Vagina (tissue), 2 donors: ENCODE results near the gene ACYP2. TPM values are rescaled to one million over a fixed set of nuclear protein-coding genes. Genes with fewer than 3 reads are reported as not detected.
A peak's percentile ranks its signal among the peaks of the same experiment; 100 is the strongest.
"Not testable (repeated sequence)": the region's sequence is repeated elsewhere in the genome, so short reads cannot be mapped to it uniquely, and the experiment has no call there.

Experiments used
- DNase-seq, 2 donors: peaks; one replicate each; pipeline ENCODE4 v3.0.0-alpha.2; 2017; ENCODE audit errors: extremely low spot score in 2 of 2
- H3K27ac ChIP-seq: fragments of 200-600 bp; sonication (generic); one replicate; pipeline ENCODE4 v1.5.1; 2019
- H3K27me3 ChIP-seq: fragments of 200-600 bp; sonication (generic); one replicate; pipeline ENCODE4 v1.5.1; 2019
- H3K36me3 ChIP-seq, 2 donors: fragments of 200-600 bp; sonication (generic); one replicate each; pipeline ENCODE4 v1.5.1; 2017 to 2019
- H3K4me1 ChIP-seq: fragments of 200-600 bp; sonication (generic); one replicate; pipeline ENCODE4 v1.5.1; 2019
- H3K4me3 ChIP-seq, 2 donors: fragments of 200-600 bp; sonication (generic); 1 replicate in 1 of 2; 2 replicates in 1 of 2; pipeline ENCODE4 v1.5.1; 2016 to 2019
- H3K9me3 ChIP-seq: fragments of 200-600 bp; sonication (generic); one replicate; pipeline ENCODE4 v1.5.1; 2019
- POLR2A ChIP-seq, 2 donors: fragments of 450-650 bp; IDR thresholded peaks; one replicate each; pipeline ENCODE4 v1.6.1; 2017; ENCODE audit warnings: antibody characterized with exemption in 2 of 2, mild to moderate bottlenecking in 2 of 2, moderate library complexity in 2 of 2
- POLR2AphosphoS5 ChIP-seq, 2 donors: sonication (generic); formaldehyde crosslinking; IDR thresholded peaks; one replicate each; pipeline ENCODE4 v1.9.0; 2017; ENCODE audit warnings: antibody characterized with exemption in 2 of 2, mild to moderate bottlenecking in 2 of 2, low read depth in 1 of 2; ENCODE audit not compliant: insufficient read depth in 1 of 2
- intact Hi-C: fragments of 100-400 bp; cut with DNase I; formaldehyde crosslinking; loops from one replicate; pipeline ENCODE4 v1.15.1; 2023
- total RNA-seq: library from RNA; depleted of rRNA; stranded (reverse); fragments of >200 nt; gene quantifications from one replicate; pipeline ENCODE4 v1.2.3, GENCODE V29; 2016
- TF ChIP-seq, protein P1 (sequence below), 3 experiments: fragments of 450-650 bp in 2 of 3; fragments of 200-600 bp in 1 of 3; sonication (generic) in 1 of 3; IDR thresholded peaks; one replicate each; pipeline ENCODE4 v1.5.1; 2017 to 2019; ENCODE audit warnings: antibody characterized with exemption in 3 of 3, mild to moderate bottlenecking in 2 of 3, moderate library complexity in 2 of 3

ACYP2 gene
- total RNA-seq, 1 donor from 2014 or later: 10.8 TPM

DNA sequence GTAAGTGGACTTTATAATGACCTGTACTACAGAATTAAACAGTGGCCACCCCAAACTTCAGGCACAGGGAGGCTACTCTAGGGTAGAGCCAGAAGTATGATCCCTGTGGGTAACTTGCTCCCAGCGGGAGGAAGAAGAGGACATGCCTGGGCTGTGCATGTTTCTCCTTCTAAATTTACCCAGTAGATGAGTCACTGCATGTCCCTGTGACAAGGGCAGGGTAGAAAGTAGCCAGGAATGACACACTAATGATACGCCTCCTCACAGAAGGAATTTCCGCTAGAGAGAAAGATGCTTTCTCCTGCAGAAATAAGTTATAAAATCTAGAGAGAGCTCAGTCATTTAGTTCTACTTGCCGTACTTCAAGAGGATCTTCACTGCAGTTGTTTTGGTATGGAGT, 7.5 kb downstream of the ACYP2 start:
- no peak overlapping the region for H3K27ac ChIP-seq
- no peak overlapping the region for H3K4me3 ChIP-seq
- TF ChIP-seq POLR2A (IDR thresholded peaks at IDR 0.05) (no peak), POLR2AphosphoS5 (IDR thresholded peaks at IDR 0.05; ENCODE audit: insufficient read depth in 1 of 2, low read depth in 1 of 2) (peak in 1 of 2 donors; percentile 48)
- H3K4me1 ChIP-seq: peaks cover 4% of the 10 kb centered on the region
- no peaks in the 10 kb centered on the region for H3K27me3 ChIP-seq
- H3K9me3 ChIP-seq: no peaks in the 10 kb centered on the region
- DNase-seq: no peak
- intact Hi-C loops: no loop called here
- no peaks in the 10 kb centered on the region for H3K36me3 ChIP-seq

DNA sequence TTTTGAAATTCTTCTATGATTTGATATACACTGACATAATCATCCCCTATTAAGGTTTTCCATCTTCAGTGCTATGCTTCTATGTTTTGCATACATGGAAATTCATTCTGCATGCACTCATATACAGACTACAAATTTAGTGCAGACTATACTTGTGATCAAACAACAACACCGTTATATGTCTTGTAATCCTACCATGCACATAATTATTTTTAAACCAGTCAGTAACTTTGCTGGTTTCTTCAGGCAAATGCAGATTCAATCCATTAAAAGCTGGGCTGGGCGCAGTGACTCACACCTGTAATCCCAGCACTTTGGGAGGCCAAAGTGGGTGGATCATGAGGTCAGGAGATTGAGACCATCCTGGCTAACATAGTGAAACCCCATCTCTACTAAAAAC, 11.8 kb downstream of the ACYP2 start:
- H3K4me1 ChIP-seq, H3K27me3 ChIP-seq, H3K36me3 ChIP-seq, H3K4me3 ChIP-seq, H3K9me3 ChIP-seq, DNase-seq, intact Hi-C loops, H3K27ac ChIP-seq: not testable (repeated sequence)

DNA sequence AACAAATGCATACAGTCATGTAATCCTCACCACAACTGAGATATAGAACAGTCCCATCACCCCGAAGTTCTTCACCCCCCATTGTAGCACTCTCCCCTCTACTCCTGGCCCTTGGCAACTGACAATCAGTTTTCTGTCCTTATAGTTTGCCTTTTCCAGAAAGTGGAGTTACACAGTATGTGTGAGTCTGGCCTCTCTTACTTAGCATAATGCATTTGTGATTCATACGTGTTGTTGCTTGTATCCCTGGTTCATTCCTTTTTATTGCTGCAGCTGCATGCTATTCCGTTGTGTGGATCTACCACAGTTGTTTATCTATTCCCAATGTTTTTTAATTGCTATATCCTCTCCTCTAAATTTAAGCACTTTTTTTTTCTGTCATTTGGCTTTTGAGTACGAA, 17.6 kb downstream of the ACYP2 start:
- intact Hi-C loops: no loop called here
- TF ChIP-seq, protein P1, sequence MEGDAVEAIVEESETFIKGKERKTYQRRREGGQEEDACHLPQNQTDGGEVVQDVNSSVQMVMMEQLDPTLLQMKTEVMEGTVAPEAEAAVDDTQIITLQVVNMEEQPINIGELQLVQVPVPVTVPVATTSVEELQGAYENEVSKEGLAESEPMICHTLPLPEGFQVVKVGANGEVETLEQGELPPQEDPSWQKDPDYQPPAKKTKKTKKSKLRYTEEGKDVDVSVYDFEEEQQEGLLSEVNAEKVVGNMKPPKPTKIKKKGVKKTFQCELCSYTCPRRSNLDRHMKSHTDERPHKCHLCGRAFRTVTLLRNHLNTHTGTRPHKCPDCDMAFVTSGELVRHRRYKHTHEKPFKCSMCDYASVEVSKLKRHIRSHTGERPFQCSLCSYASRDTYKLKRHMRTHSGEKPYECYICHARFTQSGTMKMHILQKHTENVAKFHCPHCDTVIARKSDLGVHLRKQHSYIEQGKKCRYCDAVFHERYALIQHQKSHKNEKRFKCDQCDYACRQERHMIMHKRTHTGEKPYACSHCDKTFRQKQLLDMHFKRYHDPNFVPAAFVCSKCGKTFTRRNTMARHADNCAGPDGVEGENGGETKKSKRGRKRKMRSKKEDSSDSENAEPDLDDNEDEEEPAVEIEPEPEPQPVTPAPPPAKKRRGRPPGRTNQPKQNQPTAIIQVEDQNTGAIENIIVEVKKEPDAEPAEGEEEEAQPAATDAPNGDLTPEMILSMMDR (IDR thresholded peaks at IDR 0.05): no peak
- TF ChIP-seq POLR2AphosphoS5 (IDR thresholded peaks at IDR 0.05; ENCODE audit: insufficient read depth in 1 of 2, low read depth in 1 of 2) (no peak), POLR2A (IDR thresholded peaks at IDR 0.05) (no peak)
- no peak for DNase-seq
- Histone ChIP-seq H3K36me3 (no peaks in the 10 kb centered on the region), H3K4me1 (no peaks in the 10 kb centered on the region), H3K27ac (no peak overlapping the region), H3K4me3 (no peak overlapping the region), H3K27me3 (no peaks in the 10 kb centered on the region), H3K9me3 (no peaks in the 10 kb centered on the region)

DNA sequence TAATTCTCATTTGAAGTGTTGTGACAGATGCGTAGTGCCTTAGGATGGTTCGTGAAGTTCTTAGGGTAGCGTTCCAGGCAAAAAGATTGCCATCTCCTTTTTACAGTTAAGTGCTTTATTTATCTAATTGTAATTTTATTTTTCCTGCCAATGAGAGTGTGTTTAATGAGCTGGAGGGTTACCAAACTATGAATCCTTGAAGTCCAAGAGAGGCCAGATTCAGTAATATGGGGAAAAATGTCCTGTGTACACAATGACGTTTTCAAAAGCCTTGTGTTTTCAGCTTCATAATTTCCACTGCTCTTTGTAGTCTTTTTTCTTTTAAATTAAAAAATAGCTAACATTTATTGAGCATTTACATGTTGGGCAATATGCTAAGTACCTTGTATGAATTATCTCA, 23.8 kb downstream of the ACYP2 start:
- intact Hi-C loops: no loop called here
- no peaks in the 10 kb centered on the region for H3K27me3 ChIP-seq
- no peak overlapping the region for H3K27ac ChIP-seq
- no peaks in the 10 kb centered on the region for H3K4me1 ChIP-seq
- TF ChIP-seq POLR2AphosphoS5 (IDR thresholded peaks at IDR 0.05; ENCODE audit: insufficient read depth in 1 of 2, low read depth in 1 of 2) (no peak), POLR2A (IDR thresholded peaks at IDR 0.05) (no peak)
- TF ChIP-seq, protein P1 (IDR thresholded peaks at IDR 0.05): no peak
- H3K4me3 ChIP-seq: no peak overlapping the region
- no peak for DNase-seq
- no peaks in the 10 kb centered on the region for H3K9me3 ChIP-seq
- H3K36me3 ChIP-seq: peaks cover 0 to 5% of the 10 kb centered on the region in 2 donors

DNA sequence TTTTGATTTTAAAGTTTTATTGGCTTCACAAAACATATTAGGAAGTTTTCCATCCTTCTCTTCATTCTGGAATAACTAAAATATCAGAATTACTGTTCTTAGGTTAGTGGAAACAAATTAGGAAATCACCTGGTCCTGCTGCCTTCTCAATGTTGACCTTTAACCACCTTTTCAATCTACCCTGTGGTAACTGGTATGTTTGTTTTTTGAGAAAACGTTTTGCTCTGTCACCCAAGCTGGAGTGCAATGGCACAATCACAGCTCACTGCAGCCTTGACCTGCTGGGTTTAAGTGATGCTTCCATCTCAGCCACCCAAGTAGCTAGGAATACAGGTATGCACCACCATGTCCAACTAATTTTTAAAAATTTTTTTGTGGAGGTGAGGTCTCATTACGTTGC, 28.4 kb downstream of the ACYP2 start:
- intact Hi-C loops: no loop called here
- no peaks in the 10 kb centered on the region for H3K27me3 ChIP-seq
- no peak overlapping the region for H3K27ac ChIP-seq
- peaks cover 0 to 3% of the 10 kb centered on the region in 2 donors for H3K36me3 ChIP-seq
- TF ChIP-seq POLR2A (IDR thresholded peaks at IDR 0.05) (no peak), POLR2AphosphoS5 (IDR thresholded peaks at IDR 0.05; ENCODE audit: insufficient read depth in 1 of 2, low read depth in 1 of 2) (no peak)
- TF ChIP-seq, protein P1 (IDR thresholded peaks at IDR 0.05): no peak
- DNase-seq: no peak
- H3K4me3 ChIP-seq: no peak overlapping the region
- H3K9me3 ChIP-seq: no peaks in the 10 kb centered on the region
- no peaks in the 10 kb centered on the region for H3K4me1 ChIP-seq

DNA sequence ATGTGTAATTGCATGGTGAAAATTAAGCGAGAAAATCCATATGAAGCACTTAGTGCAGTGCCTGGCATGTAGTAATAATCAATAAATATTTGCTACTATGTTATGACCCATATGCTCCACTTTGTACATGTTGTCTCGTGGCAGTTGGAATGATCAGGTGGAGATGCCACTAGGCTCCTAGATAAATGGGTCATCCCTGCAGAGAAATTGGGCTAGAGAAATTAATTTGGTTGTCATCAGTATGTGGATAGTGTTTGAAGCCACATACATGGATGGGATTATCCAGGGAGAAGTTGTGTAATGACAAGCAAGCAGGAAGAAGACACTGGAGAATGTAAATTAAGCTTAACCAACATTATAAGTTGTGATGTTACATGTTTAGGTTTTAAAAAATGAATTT, 33.0 kb downstream of the ACYP2 start:
- TF ChIP-seq POLR2AphosphoS5 (IDR thresholded peaks at IDR 0.05; ENCODE audit: insufficient read depth in 1 of 2, low read depth in 1 of 2) (no peak), POLR2A (IDR thresholded peaks at IDR 0.05) (no peak)
- TF ChIP-seq, protein P1 (IDR thresholded peaks at IDR 0.05): no peak
- intact Hi-C loops: no loop called here

More for the DNA sequence above, 33.0 kb downstream of the ACYP2 start:
- Histone ChIP-seq H3K36me3 (no peaks in the 10 kb centered on the region), H3K27me3 (no peaks in the 10 kb centered on the region), H3K9me3 (no peaks in the 10 kb centered on the region), H3K27ac (no peak overlapping the region), H3K4me1 (no peaks in the 10 kb centered on the region), H3K4me3 (no peak overlapping the region)
- no peak for DNase-seq
